H9 (cell line): Measurements from ENCODE around the gene LHFPL6. TPM values are rescaled to one million over a fixed set of nuclear protein-coding genes. Genes with fewer than 3 reads are reported as not detected.

Source experiments
- DNase-seq: peaks from one replicate; pipeline ENCODE4 v3.0.0-alpha.2; 2017
- H2AFZ ChIP-seq: one replicate; pipeline ENCODE4 v1.6.1; 2013; ENCODE audit warnings: mild to moderate bottlenecking, low read length, control low read depth, moderate library complexity
- H2AK5ac ChIP-seq: 2 replicates; pipeline ENCODE4 v1.6.1; 2013; ENCODE audit warnings: low read length, control low read depth, mixed read lengths; ENCODE audit not compliant: insufficient read length
- H2BK120ac ChIP-seq: one replicate; pipeline ENCODE4 v1.6.1; 2013; ENCODE audit warnings: low read depth, mild to moderate bottlenecking, low read length, control low read depth, inconsistent platforms; ENCODE audit not compliant: poor library complexity, severe bottlenecking
- H2BK12ac ChIP-seq: 2 replicates; pipeline ENCODE4 v1.6.1; 2013; ENCODE audit warnings: low read length, control low read depth, mixed read lengths, low read depth; ENCODE audit not compliant: insufficient read length
- H2BK15ac ChIP-seq: 2 replicates; pipeline ENCODE4 v1.6.1; 2013; ENCODE audit warnings: low read depth, low read length, control low read depth
- H2BK20ac ChIP-seq: one replicate; pipeline ENCODE4 v1.6.1; 2013; ENCODE audit warnings: low read depth, mild to moderate bottlenecking, low read length, control low read depth, inconsistent platforms; ENCODE audit not compliant: poor library complexity, severe bottlenecking
- H2BK5ac ChIP-seq: 2 replicates; pipeline ENCODE4 v1.6.1; 2013; ENCODE audit warnings: low read length, control low read depth, mixed read lengths; ENCODE audit not compliant: insufficient read length
- H3K14ac ChIP-seq: 2 replicates; pipeline ENCODE4 v1.6.1; 2013; ENCODE audit warnings: low read length, control low read depth; ENCODE audit not compliant: insufficient read depth
- H3K18ac ChIP-seq: 2 replicates; pipeline ENCODE4 v1.6.1; 2013; ENCODE audit warnings: low read depth, mild to moderate bottlenecking, mixed read lengths, low read length, control low read depth; ENCODE audit not compliant: insufficient read length
- H3K23ac ChIP-seq: 2 replicates; pipeline ENCODE4 v1.6.1; 2013; ENCODE audit warnings: low read length, control low read depth, mixed read lengths, low read depth; ENCODE audit not compliant: insufficient read length
- H3K23me2 ChIP-seq: 2 replicates; pipeline ENCODE4 v1.6.1; 2013; ENCODE audit warnings: low read depth, mild to moderate bottlenecking, mixed read lengths, low read length, control low read depth; ENCODE audit not compliant: insufficient read length, poor library complexity, severe bottlenecking
- H3K27ac ChIP-seq: 2 replicates; pipeline ENCODE4 v1.5.1; 2013; ENCODE audit warnings: low read length, control low read depth, mixed read lengths, low read depth; ENCODE audit not compliant: insufficient read length
- H3K27me3 ChIP-seq: 2 replicates; pipeline ENCODE4 v1.6.1; 2013; ENCODE audit warnings: low read length, control low read depth, inconsistent platforms; ENCODE audit not compliant: insufficient read depth
- H3K4ac ChIP-seq: 2 replicates; pipeline ENCODE4 v1.6.1; 2013; ENCODE audit warnings: low read depth, mild to moderate bottlenecking, control low read depth, inconsistent platforms, low read length, moderate library complexity
- H3K4me1 ChIP-seq: 2 replicates; pipeline ENCODE4 v1.6.1; 2013; ENCODE audit warnings: low read length, control low read depth, inconsistent platforms; ENCODE audit not compliant: insufficient read depth
- H3K4me2 ChIP-seq: 2 replicates; pipeline ENCODE4 v1.6.1; 2013; ENCODE audit warnings: low read length, control low read depth, mixed read lengths; ENCODE audit not compliant: insufficient read length, insufficient read depth
- H3K56ac ChIP-seq: 2 replicates; pipeline ENCODE4 v1.6.1; 2013; ENCODE audit warnings: low read depth, mild to moderate bottlenecking, mixed read lengths, low read length, control low read depth; ENCODE audit not compliant: insufficient read length
- H3K79me1 ChIP-seq: 2 replicates; pipeline ENCODE4 v1.6.1; 2013; ENCODE audit warnings: low read depth, mild to moderate bottlenecking, moderate library complexity, low read length, control low read depth, inconsistent platforms; ENCODE audit not compliant: insufficient read depth, poor library complexity, severe bottlenecking
- H3K79me2 ChIP-seq: 2 replicates; pipeline ENCODE4 v1.6.1; 2013; ENCODE audit warnings: low read length, control low read depth, inconsistent platforms; ENCODE audit not compliant: insufficient read depth
- H3K9ac ChIP-seq: 2 replicates; pipeline ENCODE4 v1.6.1; 2013; ENCODE audit warnings: low read length, control low read depth, mixed read lengths; ENCODE audit not compliant: insufficient read length; ENCODE audit errors: extremely low read depth
- H3K9me3 ChIP-seq: one replicate; pipeline ENCODE4 v1.6.1; 2013; ENCODE audit warnings: low read depth, low read length, inconsistent platforms; ENCODE audit not compliant: control insufficient read depth
- H3T11ph ChIP-seq: one replicate; pipeline ENCODE4 v1.6.1; 2013; ENCODE audit warnings: mild to moderate bottlenecking, low read length, control low read depth, inconsistent platforms
- H4K20me1 ChIP-seq: one replicate; pipeline ENCODE4 v1.6.1; 2013; ENCODE audit not compliant: control insufficient read depth, insufficient read length, insufficient read depth
- H4K5ac ChIP-seq: 2 replicates; pipeline ENCODE4 v1.6.1; 2013; ENCODE audit warnings: low read depth, mild to moderate bottlenecking, mixed read lengths, low read length, control low read depth; ENCODE audit not compliant: insufficient read length
- H4K8ac ChIP-seq: replicated peaks from 2 replicates; pipeline ENCODE4 v1.6.1; 2013; ENCODE audit warnings: low read length, control low read depth, mixed read lengths, low read depth; ENCODE audit not compliant: insufficient read length
- H4K91ac ChIP-seq: 2 replicates; pipeline ENCODE4 v1.6.1; 2013; ENCODE audit warnings: low read depth, mild to moderate bottlenecking, moderate library complexity, mixed read lengths, low read length, control low read depth; ENCODE audit not compliant: insufficient read length
- H3K27ac Mint-ChIP-seq, 3 experiments: 2 replicates in 2 of 3; 3 replicates in 1 of 3; pipeline ENCODE4 v1.8.0; 2020 to 2021; ENCODE audit warnings: mixed read lengths in 3 of 3, mild to moderate bottlenecking in 1 of 3, moderate library complexity in 1 of 3
- H3K27me3 Mint-ChIP-seq: 2 replicates; pipeline ENCODE4 v1.8.0; 2021; ENCODE audit warnings: low read depth, mild to moderate bottlenecking, moderate library complexity, mixed read lengths
- H3K36me3 Mint-ChIP-seq, 3 experiments: 2 replicates in 2 of 3; 3 replicates in 1 of 3; pipeline ENCODE4 v1.8.0; 2020 to 2021; ENCODE audit warnings: low read depth in 3 of 3, mixed read lengths in 3 of 3; ENCODE audit not compliant: insufficient read depth in 1 of 3
- H3K4me1 Mint-ChIP-seq, 2 experiments: 2 replicates each; pipeline ENCODE4 v1.8.0; 2020; ENCODE audit warnings: mixed read lengths in 2 of 2
- H3K4me3 Mint-ChIP-seq, 2 experiments: 2 replicates in 1 of 2; 3 replicates in 1 of 2; pipeline ENCODE4 v1.8.0; 2020 to 2021; ENCODE audit warnings: mild to moderate bottlenecking in 2 of 2, mixed read lengths in 2 of 2, moderate library complexity in 1 of 2
- H3K9me3 Mint-ChIP-seq, 2 experiments: 2 replicates in 1 of 2; 3 replicates in 1 of 2; pipeline ENCODE4 v1.8.0; 2020; ENCODE audit warnings: mild to moderate bottlenecking in 2 of 2, mixed read lengths in 2 of 2, moderate library complexity in 1 of 2
- CTCF ChIP-seq: fragments of 200-600 bp; sonication (generic); conservative IDR thresholded peaks from 3 replicates; pipeline ENCODE4 v1.8.0; 2021; ENCODE audit warnings: antibody characterized with exemption, mild to moderate bottlenecking
- WGBS: extraction: QIAGEN DNeasy Blood & Tissue Kit; methylation state at CpG from one replicate; pipeline ENCODE4 v1.1.7; 2013; ENCODE audit warnings: missing lambda C conversion rate, low lambda C conversion rate, mixed read lengths; ENCODE audit not compliant: insufficient read length; ENCODE audit errors: extremely low coverage; 5-methylcytosine and 5-hydroxymethylcytosine counted together
- total RNA-seq: library from RNA; stranded (reverse); gene quantifications from 2 replicates; pipeline ENCODE4 v1.2.1, GENCODE V29; 2021

Gene LHFPL6
- total RNA-seq, 1 experiment from 2014 or later, result 3.5 TPM

GRCh38 chr13:39603424-39603947 is 493 bp upstream of the LHFPL6 start:
- H3K27me3 Mint-ChIP-seq, result peaks cover 74% of the 10 kb centered on the region
- H4K91ac ChIP-seq, result no peak overlapping the region
- no peak overlapping the region for H2BK120ac ChIP-seq
- H4K8ac ChIP-seq, result no peak overlapping the region
- H3K4me2 ChIP-seq, result peak overlapping the region; percentile 98
- H3K14ac ChIP-seq, result no peak overlapping the region
- H3K9me3 ChIP-seq, result no peaks in the 10 kb centered on the region
- WGBS, result no CpG with 5 or more reads among the region's 15 CpGs
- H3K23me2 ChIP-seq, result peaks cover 9% of the 10 kb centered on the region
- H3K9me3 Mint-ChIP-seq, result no peaks in the 10 kb centered on the region; a peak in 1 of 5 replicates
- no peaks in the 10 kb centered on the region for H3K36me3 Mint-ChIP-seq
- no peak overlapping the region for H3K27ac ChIP-seq
- no peak overlapping the region for H3K23ac ChIP-seq
- H3K79me1 ChIP-seq, result no peaks in the 10 kb centered on the region
- peak; percentile 41 for DNase-seq
- no peak overlapping the region for H4K5ac ChIP-seq
- H3K9ac ChIP-seq, result peak overlapping the region; percentile 38
- H3K4me3 Mint-ChIP-seq, result peak overlapping the region; percentile 74 to 94
- H3K27ac Mint-ChIP-seq, result no peak overlapping the region
- no peak overlapping the region for H3K18ac ChIP-seq
- H2BK5ac ChIP-seq, result no peak overlapping the region
- H2AFZ ChIP-seq, result peak overlapping the region; percentile 81
- no peaks in the 10 kb centered on the region for H3K79me2 ChIP-seq
- H3K4me1 Mint-ChIP-seq, result peaks cover 18 to 22% of the 10 kb centered on the region in 2 experiments
- H2AK5ac ChIP-seq, result no peak overlapping the region
- H2BK15ac ChIP-seq, result no peak overlapping the region
- H3T11ph ChIP-seq, result no peak overlapping the region
- no peak overlapping the region for H3K56ac ChIP-seq
- peaks cover 2% of the 10 kb centered on the region; the same call in 1 of the 2 replicates for H3K4me1 ChIP-seq
- no peak overlapping the region for H2BK20ac ChIP-seq
- no peak overlapping the region for H2BK12ac ChIP-seq
- H3K4ac ChIP-seq, result no peak overlapping the region
- peaks cover 3% of the 10 kb centered on the region; the same call in 1 of the 2 replicates for H3K27me3 ChIP-seq
- H4K20me1 ChIP-seq, result no peaks in the 10 kb centered on the region
- TF ChIP-seq CTCF, result no peak
